Measurements from ENCODE around the gene C20orf204. TPM values are rescaled to one million over a fixed set of nuclear protein-coding genes. Genes with fewer than 3 reads are reported as not detected.

C20orf204 gene
- total and polyA plus RNA-seq, 4 donors: 0.07 to 0.59 (median 0.12) TPM

DNA sequence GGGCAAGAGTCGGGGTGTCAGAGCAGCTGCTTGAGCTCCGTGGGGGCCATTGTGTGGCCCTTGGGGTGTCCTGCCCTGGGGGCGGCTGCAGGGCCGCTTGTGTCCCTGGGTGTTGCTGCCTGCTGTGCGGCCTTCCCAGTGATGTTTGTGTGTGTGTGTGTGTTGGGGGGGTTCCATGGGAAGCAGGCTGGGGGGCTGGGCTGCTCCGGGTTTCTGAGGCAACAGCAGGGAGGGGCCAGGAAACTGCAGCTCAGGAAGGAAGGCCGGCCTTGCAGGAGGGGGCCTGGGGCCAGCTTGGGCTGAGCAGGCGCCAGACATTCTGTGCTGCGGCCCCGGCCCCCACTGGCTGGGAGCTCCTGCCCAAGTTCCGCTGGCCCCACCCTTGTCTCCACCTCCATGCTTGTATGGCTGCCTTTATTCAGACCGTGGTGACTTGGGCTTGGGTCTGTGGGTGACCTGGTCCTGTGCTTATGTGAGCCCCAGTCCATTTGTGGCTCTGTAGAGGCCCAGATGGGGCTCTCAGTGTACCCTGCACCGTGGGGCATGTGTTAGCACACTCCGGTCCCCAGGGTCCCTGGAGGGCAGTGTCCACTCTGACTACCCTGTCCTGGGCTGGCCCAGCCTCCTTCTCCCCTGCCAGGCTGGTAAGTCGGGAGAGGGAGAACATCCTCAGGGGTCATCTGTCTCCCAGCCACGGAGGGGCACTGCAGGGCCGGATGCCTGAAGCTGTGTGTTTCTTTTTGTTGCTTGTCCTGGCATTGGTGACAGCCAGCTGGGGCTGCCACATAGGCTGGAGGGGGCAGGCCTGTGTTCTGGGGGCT is 18.1 kb downstream of the C20orf204 start (continued):
- TF ChIP-seq FOXA2 (IDR thresholded peaks at IDR 0.05): no peak

GRCh38 chr20:64055396-64055892 is 19.5 kb downstream of the C20orf204 start:
- no peak for DNase-seq (ENCODE audit: low spot score)
- no peak overlapping the region for H3K9ac ChIP-seq (ENCODE audit: low read depth in 1 of 2, low read length in 2 of 2)
- no peaks in the 10 kb centered on the region for H3K36me3 ChIP-seq (ENCODE audit: control insufficient read depth in 4 of 4, insufficient read depth in 3 of 4, low read depth in 1 of 4, low read length in 3 of 4)
- H3K4me1 ChIP-seq (ENCODE audit: control insufficient read depth in 4 of 4, insufficient read depth in 4 of 4, low read length in 3 of 4): peaks cover 0 to 17% (median 7%) of the 10 kb centered on the region in 4 donors
- no peak overlapping the region for H3K4me3 ChIP-seq (ENCODE audit: low read depth in 1 of 3, low read length in 3 of 3)
- peaks cover 0 to 5% (median 1%) of the 10 kb centered on the region in 4 donors for H3K27me3 ChIP-seq (ENCODE audit: control insufficient read depth in 4 of 4, insufficient read depth in 4 of 4, low read length in 3 of 4)
- TF ChIP-seq TAF1 (conservative IDR thresholded peaks at IDR 0.05) (no peak), EGR1 (IDR thresholded peaks at IDR 0.05; ENCODE audit: low read depth in 2 of 2) (no peak), FOXA1 (IDR thresholded peaks at IDR 0.05) (no peak), SP1 (IDR thresholded peaks at IDR 0.05) (no peak), RXRA (IDR thresholded peaks at IDR 0.05) (no peak), YY1 (IDR thresholded peaks at IDR 0.05) (no peak), REST (IDR thresholded peaks at IDR 0.05) (no peak), JUND (IDR thresholded peaks at IDR 0.05) (no peak), HNF4G (IDR thresholded peaks at IDR 0.05) (no peak), GABPA (IDR thresholded peaks at IDR 0.05 in 1 of 2, conservative IDR thresholded peaks at IDR 0.05 in 1 of 2) (no peak), FOXA2 (IDR thresholded peaks at IDR 0.05) (no peak), NR2F2 (IDR thresholded peaks at IDR 0.05) (no peak), CTCF (IDR thresholded peaks at IDR 0.05; ENCODE audit: low read depth, low read length, missing input control) (no peak), RAD21 (IDR thresholded peaks at IDR 0.05) (no peak), MAX (IDR thresholded peaks at IDR 0.05) (no peak), HNF4A (conservative IDR thresholded peaks at IDR 0.05) (no peak)
- TF ChIP-seq, protein P1, sequence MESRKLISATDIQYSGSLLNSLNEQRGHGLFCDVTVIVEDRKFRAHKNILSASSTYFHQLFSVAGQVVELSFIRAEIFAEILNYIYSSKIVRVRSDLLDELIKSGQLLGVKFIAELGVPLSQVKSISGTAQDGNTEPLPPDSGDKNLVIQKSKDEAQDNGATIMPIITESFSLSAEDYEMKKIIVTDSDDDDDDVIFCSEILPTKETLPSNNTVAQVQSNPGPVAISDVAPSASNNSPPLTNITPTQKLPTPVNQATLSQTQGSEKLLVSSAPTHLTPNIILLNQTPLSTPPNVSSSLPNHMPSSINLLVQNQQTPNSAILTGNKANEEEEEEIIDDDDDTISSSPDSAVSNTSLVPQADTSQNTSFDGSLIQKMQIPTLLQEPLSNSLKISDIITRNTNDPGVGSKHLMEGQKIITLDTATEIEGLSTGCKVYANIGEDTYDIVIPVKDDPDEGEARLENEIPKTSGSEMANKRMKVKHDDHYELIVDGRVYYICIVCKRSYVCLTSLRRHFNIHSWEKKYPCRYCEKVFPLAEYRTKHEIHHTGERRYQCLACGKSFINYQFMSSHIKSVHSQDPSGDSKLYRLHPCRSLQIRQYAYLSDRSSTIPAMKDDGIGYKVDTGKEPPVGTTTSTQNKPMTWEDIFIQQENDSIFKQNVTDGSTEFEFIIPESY (IDR thresholded peaks at IDR 0.05): no peak
- TF ChIP-seq, protein P2, sequence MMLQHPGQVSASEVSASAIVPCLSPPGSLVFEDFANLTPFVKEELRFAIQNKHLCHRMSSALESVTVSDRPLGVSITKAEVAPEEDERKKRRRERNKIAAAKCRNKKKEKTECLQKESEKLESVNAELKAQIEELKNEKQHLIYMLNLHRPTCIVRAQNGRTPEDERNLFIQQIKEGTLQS (IDR thresholded peaks at IDR 0.05): no peak
- no peaks in the 10 kb centered on the region for H3K9me3 ChIP-seq (ENCODE audit: control insufficient read depth in 4 of 4, low read length in 3 of 4)
- H3K27ac ChIP-seq (ENCODE audit: low read depth in 1 of 2, low read length in 2 of 2): peak overlapping the region; percentile 15 to 53
- 69% methylated on average over 9 of the region's 9 CpGs for WGBS
